ENCODE measurements around the gene IMPDH2.

GRCh38 chr3:49028673-49029562, at the start of gene IMPDH2:
- peak in 4 of 7 experiments; percentile 5 to 38 (median 16) for TF ChIP-seq CTCF (IDR thresholded peaks at IDR 0.05)
- TF ChIP-seq POLR2A (IDR thresholded peaks at IDR 0.05): peak; percentile 97 to 99 (median 98)

Measured in body of pancreas (tissue), 4 donors.